CD4-positive, alpha-beta T cell treated with Interleukin-17A for 4 hours (primary cell): Measurements from ENCODE around the gene CRTC3.
"Not testable (repeated sequence)": the region's sequence is repeated elsewhere in the genome, so short reads cannot be mapped to it uniquely, and the experiment has no call there.

Experiments used
- DNase-seq: peaks from one replicate; pipeline ENCODE4 v3.0.0-alpha.2; 2020; ENCODE audit warnings: mixed read lengths

The CRTC3 gene

DNA sequence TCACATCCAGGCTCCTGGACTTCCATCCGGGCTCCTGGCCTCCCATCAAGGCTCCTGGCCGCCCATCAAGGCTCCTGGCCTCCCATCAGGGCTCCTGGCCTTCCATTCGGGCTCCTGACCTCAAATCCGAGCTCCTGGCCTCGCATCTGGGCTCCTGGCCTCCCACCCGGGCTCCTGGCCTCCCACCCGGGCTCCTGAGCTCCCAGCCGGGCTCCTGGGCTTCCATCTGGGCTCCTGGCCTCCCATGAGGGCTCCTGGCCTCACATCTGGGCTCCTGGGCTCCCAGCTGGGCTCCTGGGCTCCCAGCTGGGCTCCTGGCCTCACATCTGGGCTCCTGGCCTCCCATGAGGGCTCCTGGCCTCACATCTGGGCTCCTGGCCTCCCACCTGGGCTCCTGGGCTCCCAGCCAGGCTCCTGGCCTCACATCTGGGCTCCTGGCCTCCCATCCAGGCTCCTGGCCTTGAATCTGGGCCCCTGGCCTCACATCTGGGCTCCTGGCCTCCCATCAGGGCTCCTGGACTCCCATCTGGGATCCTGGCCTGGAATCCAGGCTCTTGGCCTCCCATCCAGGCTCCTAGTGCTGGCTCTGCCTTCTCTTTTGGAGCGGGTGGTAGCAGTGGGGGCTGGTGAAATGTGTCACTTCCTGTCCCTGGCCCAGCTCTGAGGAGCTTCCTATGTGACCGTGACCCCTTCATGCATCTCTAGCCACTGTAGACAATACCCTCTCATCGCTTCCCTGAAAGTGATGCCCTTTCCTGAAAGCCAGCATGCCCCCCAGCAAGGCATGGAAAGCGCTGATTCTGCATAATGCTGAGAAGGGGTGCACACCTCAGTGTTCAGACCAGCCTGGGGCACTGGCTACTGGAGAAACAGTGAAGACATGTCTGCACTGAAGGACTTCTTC lies 124.8 kb downstream of the CRTC3 start:
- no peak for DNase-seq

DNA sequence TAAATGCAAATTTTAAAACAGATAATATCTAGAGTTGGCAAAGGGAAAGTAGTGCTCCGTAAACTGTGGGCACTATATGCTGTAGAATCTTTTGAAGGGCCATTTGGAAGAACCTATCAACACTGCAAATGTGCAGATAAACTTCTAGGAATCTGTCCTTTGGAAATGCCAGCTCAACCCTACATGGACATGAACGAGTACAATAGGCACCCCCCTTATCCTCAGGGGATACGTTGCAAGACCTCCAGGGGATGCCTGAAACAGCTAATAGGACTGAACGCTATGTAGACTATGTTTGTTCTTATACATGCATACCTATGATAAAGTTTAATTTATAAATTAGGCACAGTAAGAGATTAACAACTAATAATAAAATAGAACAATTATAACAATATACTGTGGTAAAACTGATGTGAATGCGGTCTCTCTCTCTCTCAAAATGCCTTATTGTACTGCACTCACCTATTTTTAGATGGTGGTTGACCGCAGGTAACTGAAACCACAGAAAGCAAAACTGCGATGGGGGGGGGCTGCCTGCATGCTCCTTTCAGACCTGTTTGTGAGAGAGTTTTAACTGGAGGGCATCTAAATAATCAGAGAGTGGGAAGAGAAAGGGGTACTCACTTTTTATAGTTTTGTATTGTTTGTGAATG lies 127.9 kb downstream of the CRTC3 start:
- peak; percentile 62 for DNase-seq

DNA sequence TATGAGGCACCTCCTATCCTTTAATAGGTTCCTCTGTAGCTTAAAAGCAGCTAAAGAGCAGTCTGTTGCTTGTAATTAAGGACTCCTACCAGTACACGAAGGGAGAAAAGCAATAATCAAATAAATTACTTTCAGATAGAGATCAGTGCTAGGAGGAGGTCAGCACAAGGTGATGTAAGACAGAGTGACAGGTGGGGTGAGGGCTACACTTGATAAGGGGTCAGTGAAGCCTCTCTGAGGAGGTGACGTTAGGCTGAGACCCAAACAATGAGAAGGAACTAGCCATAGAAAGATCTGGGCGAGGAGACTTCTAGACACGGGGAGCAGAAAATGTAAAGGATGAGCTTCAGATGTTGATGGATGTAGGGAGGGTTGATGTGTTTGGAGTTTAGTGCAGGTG lies 129.8 kb downstream of the CRTC3 start:
- no peak for DNase-seq

DNA sequence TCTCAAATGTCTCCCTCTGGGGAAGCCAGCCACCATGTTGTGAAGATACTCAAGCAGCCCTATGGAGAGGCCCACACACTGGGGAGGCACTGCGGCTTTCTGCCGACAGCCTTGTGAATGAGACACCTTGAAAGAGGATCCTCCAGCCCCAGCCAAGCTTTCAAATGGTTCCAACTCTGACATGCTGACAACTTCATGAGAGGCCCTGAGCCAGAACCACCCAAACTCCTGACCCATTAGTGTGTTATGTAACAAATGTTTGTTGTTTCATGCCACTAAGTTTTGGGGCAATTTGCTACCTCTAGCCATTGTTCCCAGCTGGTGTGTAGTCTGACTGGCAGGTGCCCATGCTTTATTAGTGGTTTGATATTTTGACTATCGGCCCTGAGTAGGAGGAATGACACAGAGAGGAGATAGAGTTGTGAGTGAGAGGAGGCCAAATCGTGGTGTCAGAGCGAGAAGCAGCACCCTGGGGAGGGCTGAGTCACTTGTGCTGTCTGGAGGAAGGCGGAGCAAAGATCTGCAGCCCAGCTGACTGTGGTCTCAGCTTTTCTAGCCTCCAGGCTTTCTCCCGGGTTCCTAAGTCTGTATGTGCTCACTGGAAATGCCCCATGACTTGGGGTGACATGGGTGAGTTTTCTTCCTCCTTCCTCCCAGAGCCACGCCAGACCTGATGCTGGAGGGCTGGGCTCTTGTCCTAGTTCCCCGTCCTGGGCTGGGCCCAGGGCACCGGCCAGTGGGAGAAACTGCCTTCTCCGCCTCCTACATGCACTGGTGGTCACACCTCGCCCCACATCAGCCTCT lies 130.7 kb downstream of the CRTC3 start:
- peak; percentile 80 for DNase-seq

DNA sequence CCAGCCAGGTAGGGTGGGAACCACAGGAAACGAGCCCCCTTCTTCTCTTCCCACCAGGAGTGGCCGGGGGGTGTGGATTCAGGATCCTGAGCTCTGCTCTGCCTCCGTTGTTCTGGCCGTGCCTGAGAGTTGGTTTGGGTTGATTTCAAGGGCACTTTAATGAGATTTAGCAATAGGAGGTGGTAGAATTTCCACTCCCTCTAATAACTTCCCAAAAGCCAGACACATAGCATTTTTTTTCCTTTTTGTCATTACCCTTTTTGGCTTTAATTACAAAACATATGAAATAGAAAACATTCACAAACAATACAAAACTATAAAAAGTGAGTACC lies 131.2 kb downstream of the CRTC3 start:
- DNase-seq = not testable (repeated sequence)

DNA sequence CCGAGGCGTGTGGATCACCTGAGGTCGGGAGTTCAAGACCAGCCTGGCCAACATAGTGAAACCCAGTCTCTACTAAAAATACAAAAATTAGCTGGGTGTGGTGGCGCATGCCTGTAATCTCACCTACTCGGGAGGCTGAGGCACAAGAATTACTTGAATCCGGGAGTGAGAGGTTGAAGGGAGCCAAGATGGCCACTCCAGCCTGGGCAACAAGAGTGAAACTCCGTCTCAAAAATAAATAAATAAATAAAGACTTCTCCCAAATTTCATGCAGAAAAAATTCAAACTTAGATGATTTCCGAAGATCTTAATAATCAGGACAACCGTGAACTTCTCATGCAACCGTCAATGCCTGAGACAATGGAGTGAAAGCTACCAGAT lies 134.3 kb downstream of the CRTC3 start:
- DNase-seq = not testable (repeated sequence)

GRCh38 chr15:90664650-90665287 lies 135.0 kb downstream of the CRTC3 start:
- DNase-seq = no peak

DNA sequence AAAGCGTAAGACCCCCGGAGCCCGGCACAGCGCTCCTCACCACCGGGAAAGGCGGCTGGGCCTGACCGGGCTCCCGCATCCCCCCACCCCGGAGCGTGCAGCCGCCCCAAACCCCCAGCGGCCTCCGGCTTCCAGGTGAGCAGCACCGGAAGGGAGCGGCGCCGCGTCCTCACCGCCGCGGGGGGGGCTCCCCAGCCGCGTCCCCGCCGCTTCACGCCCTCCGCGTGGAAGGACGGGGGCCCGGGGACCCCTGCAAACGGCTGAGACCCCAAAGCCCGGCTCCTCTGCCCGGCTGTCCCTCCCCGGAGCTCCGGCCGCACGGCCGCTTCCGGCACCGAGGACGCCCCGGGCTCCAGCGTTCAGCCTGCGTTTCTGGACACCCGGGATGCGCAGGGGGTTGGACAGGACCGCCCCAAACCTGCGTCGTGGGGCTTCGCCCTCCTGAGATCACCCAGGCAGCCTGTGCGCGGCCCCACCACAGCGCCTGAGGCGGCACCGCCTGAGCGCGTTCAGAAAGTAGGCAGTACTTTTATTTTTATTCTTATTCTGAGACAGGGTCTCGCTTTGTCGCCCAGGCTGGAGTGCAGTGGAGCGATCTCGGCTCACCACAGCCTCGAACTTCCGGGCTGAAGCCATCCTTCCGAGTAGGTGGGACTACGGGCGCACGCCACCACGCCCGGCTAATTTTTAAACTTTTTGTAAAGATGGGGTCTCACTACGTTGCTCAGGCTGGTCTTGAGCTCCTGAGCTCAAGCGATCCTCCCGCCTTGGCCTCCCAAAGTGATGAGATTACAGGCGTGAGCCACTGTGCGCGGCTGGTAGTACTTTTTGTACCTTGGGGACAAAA lies 135.8 kb downstream of the CRTC3 start:
- peak; percentile 57 for DNase-seq

- no peak for DNase-seq
These were observed 136.6 kb downstream of the CRTC3 start for GRCh38 chr15:90666135-90666909.

DNA sequence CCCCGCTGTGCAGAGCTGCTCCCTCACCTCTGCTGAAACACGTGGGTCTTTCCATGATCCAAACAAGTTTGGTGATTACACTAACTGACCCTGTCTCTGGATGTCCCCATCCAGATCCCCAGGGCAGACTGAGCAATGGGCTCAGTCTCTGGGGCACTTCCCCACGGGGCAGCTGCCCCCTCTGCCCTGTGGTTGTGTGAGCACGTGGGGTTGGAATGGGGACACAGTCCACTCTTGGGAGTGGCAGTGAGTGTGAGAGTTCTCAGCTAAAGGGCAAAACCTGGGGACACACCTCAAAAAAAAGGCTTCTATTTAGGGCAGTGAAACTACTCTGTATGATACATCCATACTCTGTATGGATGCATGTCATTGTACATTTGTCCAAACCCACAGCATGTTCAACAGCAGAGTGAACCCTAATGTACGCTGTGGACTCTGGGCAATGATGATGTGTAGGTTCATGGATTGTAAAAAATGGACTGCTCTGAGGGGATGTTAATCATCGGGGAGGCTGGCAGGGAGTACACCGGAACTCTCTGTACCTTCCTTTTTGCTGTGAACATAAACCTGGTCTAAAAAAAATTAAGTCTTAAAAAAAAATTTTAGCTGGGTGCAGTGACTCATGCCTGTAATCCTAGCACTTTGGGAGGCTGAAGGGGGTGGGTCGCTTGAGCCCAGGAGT lies 137.5 kb downstream of the CRTC3 start:
- no peak for DNase-seq

- not testable (repeated sequence) for DNase-seq
These were observed 138.1 kb downstream of the CRTC3 start for GRCh38 chr15:90667755-90668345.

DNA sequence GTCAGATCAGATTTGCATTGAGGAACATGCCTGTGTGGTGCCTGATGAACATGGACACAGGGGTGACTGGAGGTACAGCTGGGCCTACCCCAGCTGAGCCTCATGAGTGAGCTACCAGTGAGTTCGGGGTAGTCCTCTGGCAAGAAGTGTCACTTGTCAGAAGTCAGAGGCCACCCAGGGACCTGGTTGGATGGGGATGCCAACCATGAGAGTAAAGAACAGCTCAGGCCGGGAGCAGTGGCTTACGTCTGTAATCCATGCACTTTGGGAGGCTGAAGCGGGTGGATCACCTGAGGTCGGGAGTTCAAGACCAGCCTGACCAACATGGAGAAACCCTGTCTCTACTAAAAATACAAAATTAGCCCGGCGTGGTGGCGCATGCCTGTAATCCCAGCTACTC lies 140.9 kb downstream of the CRTC3 start:
- DNase-seq = not testable (repeated sequence)

DNA sequence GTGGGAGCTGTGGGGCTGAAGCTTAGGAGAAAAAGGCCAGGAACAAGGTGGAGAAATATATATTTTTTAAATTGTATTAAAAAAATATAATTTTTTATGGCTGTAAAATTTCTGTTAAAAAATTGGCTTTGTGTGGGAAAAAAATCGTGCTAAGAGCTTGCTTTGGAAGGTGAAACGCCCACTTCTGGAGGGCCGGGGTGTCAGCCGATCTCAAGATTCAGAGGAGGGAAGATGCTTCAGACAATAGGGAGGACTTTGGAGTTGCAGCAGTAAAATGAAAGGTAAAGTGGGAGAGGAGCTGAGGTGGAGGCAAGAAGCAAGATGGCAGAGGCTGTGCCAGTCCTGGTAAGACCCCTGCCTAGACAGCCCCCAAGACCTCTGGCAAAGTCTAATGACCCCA lies 141.5 kb downstream of the CRTC3 start:
- no peak for DNase-seq

DNA sequence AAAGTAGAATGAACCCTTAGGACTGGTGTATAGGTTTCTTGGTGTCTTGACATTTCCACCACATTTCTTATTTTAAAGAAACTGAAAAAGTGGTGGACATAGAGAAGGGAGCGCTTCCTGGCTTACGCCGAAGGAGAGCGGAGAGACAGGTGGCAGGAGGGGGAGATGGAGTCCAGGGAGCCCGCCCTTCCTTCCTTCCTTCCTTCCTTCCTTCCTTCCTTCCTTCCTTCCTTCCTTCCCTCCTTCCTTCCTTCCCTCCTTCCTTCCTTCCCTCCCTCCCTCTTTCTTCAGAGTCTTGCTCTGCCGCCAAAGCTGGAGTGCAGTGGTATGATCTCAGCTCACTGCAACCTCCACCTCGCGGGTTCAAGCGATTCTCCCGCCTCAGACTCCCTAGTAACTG lies 143.6 kb downstream of the CRTC3 start:
- DNase-seq = not testable (repeated sequence)

DNA sequence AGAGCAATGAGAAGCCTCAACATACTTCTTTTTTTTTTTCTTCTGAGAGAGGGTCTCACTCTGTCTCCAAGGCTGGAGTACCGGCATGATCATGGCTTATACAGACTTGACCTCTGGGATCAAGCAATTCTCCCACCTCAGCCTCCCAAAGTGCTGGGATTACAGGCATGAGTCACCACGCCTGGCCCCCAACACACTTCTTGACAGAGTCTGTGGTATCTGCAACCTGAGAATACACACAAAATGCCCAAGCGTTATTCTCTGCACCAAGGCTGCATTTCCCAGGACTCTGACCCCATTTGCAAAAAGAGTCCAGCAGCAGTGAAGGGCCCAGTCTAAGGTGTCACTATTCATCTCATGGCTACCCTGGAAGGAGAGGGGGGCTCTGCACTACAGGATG lies 144.8 kb downstream of the CRTC3 start:
- no peak for DNase-seq

GRCh38 chr15:90675464-90675863 lies 145.7 kb downstream of the CRTC3 start:
- no peak for DNase-seq

- DNase-seq = peak; percentile 27
These were observed 148.4 kb downstream of the CRTC3 start for GRCh38 chr15:90677807-90678790.

DNA sequence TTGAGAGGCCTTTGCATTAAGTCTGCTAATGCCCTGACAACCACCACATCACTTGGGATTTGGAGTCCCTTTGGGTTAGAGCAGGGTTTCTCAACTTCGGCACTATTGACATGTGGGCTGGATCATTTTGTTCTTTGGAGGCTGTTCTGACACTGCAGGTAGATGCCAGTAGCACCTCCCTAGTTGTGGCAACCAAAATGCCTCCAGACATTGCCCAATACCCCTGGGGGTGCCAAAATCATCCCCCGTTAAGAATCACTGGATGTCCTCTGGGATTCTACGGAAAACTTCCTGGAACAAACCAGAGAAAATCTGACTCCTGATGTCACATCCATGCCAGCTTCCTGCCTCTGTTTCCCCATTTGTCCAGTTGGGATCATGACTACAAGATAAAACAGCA lies 150.2 kb downstream of the CRTC3 start:
- DNase-seq = no peak

DNA sequence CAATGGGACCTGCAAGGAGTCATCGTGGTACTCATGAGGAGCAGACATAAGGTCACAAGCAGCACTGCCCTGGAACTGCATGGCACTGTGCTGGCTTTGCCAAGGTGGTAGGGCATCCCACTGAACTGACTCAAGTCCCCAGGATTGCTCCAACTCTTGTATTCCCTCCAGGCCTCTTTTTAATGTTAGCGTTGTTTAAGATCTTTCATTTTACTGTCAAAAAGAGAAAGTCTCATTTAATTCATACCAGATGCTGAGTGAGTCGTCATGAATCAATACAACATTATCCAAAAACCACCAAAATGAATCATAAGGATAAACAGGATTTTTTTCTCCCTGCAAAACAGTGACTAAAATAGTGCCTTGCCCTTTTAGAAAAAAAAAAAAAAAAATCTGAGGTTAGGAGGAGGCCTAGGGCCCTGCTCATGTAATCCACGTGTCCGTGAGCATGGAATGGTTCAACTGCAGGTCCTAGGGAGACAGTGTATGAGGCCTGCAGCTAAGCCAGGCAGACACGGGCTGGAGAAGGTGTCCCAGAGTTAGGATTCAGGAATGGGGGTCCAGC lies 150.7 kb downstream of the CRTC3 start:
- no peak for DNase-seq
